OCI-LY7 (cell line): ENCODE results near the gene BCKDHB. TPM values are rescaled to one million over a fixed set of nuclear protein-coding genes. Genes with fewer than 3 reads are reported as not detected.

ENCODE experiments used
- BruUV-seq: library from RNA; stranded (reverse); fragments of 400-500 nt; replicated peaks from 2 replicates; lab custom pipeline; 2021; lab: Mats Ljungman, UMichigan
- CTCF ChIA-PET: fragments of 300-600 bp; sonication (Branson Sonifier 250); formaldehyde crosslinking; loops from one replicate; lab custom pipeline; 2022; ENCODE audit warnings: antibody characterized with exemption; ENCODE audit not compliant: unreplicated experiment; lab: Charles Lee
- POLR2A ChIA-PET: fragments of 300-600 bp; sonication (Branson Sonifier 250); formaldehyde crosslinking; loops from one replicate; lab custom pipeline; 2022; ENCODE audit warnings: antibody characterized with exemption; lab: Charles Lee
- DNase-seq: peaks from one replicate; pipeline ENCODE4 v3.0.0-alpha.2; 2015; ENCODE audit warnings: low spot score
- H2AFZ ChIP-seq: fragments of 200-600 bp; sonication (generic), shearing (Covaris generic); 2 replicates; pipeline ENCODE4 v1.6.1; 2014; ENCODE audit warnings: mild to moderate bottlenecking, antibody characterized with exemption, low read length, moderate library complexity
- H3K27ac ChIP-seq: fragments of 200-600 bp; sonication (generic); 2 replicates; pipeline ENCODE4 v1.5.1; 2014; ENCODE audit warnings: mixed run types, low read depth, mild to moderate bottlenecking, moderate library complexity, low read length, inconsistent platforms; ENCODE audit not compliant: poor library complexity, severe bottlenecking
- H3K36me3 ChIP-seq: fragments of 200-600 bp; sonication (generic); 2 replicates; pipeline ENCODE4 v1.6.1; 2014; ENCODE audit warnings: mild to moderate bottlenecking, antibody characterized with exemption, low read length, moderate library complexity, mixed read lengths; ENCODE audit not compliant: insufficient read depth
- H3K4me1 ChIP-seq: fragments of 200-600 bp; sonication (generic); 2 replicates; pipeline ENCODE4 v1.5.1; 2014; ENCODE audit warnings: mild to moderate bottlenecking, low read length; ENCODE audit not compliant: insufficient read depth, poor library complexity, severe bottlenecking
- H3K4me2 ChIP-seq: fragments of 200-600 bp; sonication (generic); 2 replicates; pipeline ENCODE4 v1.6.1; 2014; ENCODE audit warnings: mild to moderate bottlenecking, low read length
- H3K4me3 ChIP-seq: fragments of 200-600 bp; sonication (generic); 2 replicates; pipeline ENCODE4 v1.5.1; 2014; ENCODE audit warnings: mild to moderate bottlenecking, low read depth, low read length; ENCODE audit not compliant: poor library complexity, severe bottlenecking
- H3K79me2 ChIP-seq: fragments of 200-600 bp; sonication (generic); 2 replicates; pipeline ENCODE4 v1.6.1; 2016; ENCODE audit warnings: low read depth, mild to moderate bottlenecking, low read length, moderate library complexity, mixed read lengths; ENCODE audit not compliant: insufficient read depth
- H3K9me2 ChIP-seq: fragments of 200-600 bp; sonication (generic); 2 replicates; pipeline ENCODE4 v1.6.1; 2016; ENCODE audit warnings: mild to moderate bottlenecking, low read length, mixed read lengths; ENCODE audit not compliant: insufficient read depth
- H3K9me3 ChIP-seq: fragments of 200-600 bp; sonication (generic); 2 replicates; pipeline ENCODE4 v1.6.1; 2014; ENCODE audit warnings: mild to moderate bottlenecking, mixed run types, low read length, mixed read lengths
- H4K20me1 ChIP-seq: fragments of 200-600 bp; sonication (generic); 2 replicates; pipeline ENCODE4 v1.6.1; 2014; ENCODE audit warnings: mild to moderate bottlenecking, antibody characterized with exemption, low read length, moderate library complexity, mixed read lengths; ENCODE audit not compliant: insufficient read depth
- CTCF ChIP-seq: fragments of 200-600 bp; sonication (generic); conservative IDR thresholded peaks from 2 replicates; pipeline ENCODE4 v1.5.1; 2014; ENCODE audit warnings: mild to moderate bottlenecking, antibody characterized with exemption, low read length, moderate library complexity, mixed read lengths
- EZH2phosphoT487 ChIP-seq: fragments of 200-600 bp; sonication (generic); IDR thresholded peaks from 2 replicates; pipeline ENCODE4 v1.6.1; 2018; ENCODE audit warnings: low read depth, borderline replicate concordance, mild to moderate bottlenecking, mixed run types, antibody characterized with exemption, low read length, moderate library complexity, mixed read lengths
- intact Hi-C: fragments of 100-400 bp; cut with micrococcal nuclease; formaldehyde crosslinking; loops from one replicate; pipeline ENCODE4 v1.10.0; 2022; ENCODE audit not compliant: unreplicated experiment
- total RNA-seq, 2 experiments: library from RNA; depleted of rRNA in 1 of 2; stranded (reverse); fragments of >200 nt in 1 of 2; shearing (Covaris generic) in 1 of 2; gene quantifications; 2 replicates each; pipeline ENCODE4 v1.2.3, GENCODE V29; 2014 to 2022

The BCKDHB gene
- total RNA-seq, 2 experiments from 2014 or later, result 25.7 to 30.3 TPM

GRCh38 chr6:80134065-80134464 is 27.6 kb downstream of the BCKDHB start:
- no TSS peak for BruUV-seq
- Histone ChIP-seq H3K4me3 (no peak overlapping the region), H3K4me1 (no peaks in the 10 kb centered on the region), H3K79me2 (no peaks in the 10 kb centered on the region), H3K9me2 (no peaks in the 10 kb centered on the region), H3K9me3 (no peaks in the 10 kb centered on the region), H3K27ac (no peak overlapping the region), H4K20me1 (no peaks in the 10 kb centered on the region), H3K36me3 (peaks cover 15% of the 10 kb centered on the region), H3K4me2 (no peak overlapping the region), H2AFZ (no peak overlapping the region)
- ChIA-PET CTCF (no interaction called here), POLR2A (interaction anchor here (0.6 kb wide), 1 partner anchor 113 kb away, joined by 3 read pairs; no protein-coding TSS in a partner anchor)
- DNase-seq, result no peak
- intact Hi-C loops, result no loop called here
- TF ChIP-seq EZH2phosphoT487, result no peak
- no peak for TF ChIP-seq CTCF

DNA sequence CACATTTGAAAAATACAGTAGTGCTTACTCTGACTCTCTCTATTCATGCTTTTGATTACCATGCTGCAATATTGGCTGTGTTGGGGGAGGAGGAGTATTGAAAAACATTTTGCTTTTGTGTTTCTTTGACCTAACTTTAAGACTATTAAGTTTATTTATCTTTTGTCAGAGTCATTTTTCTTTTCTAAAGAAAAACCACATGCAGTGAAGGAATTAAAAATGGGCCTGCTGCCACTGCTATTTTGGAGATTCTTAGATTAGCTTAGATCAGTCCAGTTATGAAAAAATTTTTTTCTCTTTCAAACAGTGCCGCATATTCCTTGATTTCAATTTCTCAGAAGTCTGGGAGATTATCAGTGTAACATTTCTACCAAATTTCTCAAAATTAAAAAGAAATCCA is 36.1 kb downstream of the BCKDHB start:
- no TSS peak for BruUV-seq
- ChIA-PET CTCF (no interaction called here), POLR2A (interaction anchor here (0.8 to 0.9 kb wide), 2 partner anchors 8 to 204 kb away, joined by 3 read pairs; no protein-coding TSS in a partner anchor)
- Histone ChIP-seq H3K9me3 (no peaks in the 10 kb centered on the region), H3K79me2 (no peaks in the 10 kb centered on the region), H2AFZ (no peak overlapping the region), H3K4me3 (no peak overlapping the region), H3K4me1 (no peaks in the 10 kb centered on the region), H3K36me3 (no peaks in the 10 kb centered on the region), H3K9me2 (no peaks in the 10 kb centered on the region), H3K27ac (no peak overlapping the region), H4K20me1 (no peaks in the 10 kb centered on the region), H3K4me2 (no peak overlapping the region)
- intact Hi-C loops, result no loop called here
- no peak for TF ChIP-seq EZH2phosphoT487
- TF ChIP-seq CTCF, result no peak
- no peak for DNase-seq

GRCh38 chr6:80143419-80143937 is 37.0 kb downstream of the BCKDHB start:
- H3K36me3 ChIP-seq, result no peaks in the 10 kb centered on the region
- intact Hi-C loops, result no loop called here
- no peak overlapping the region for H2AFZ ChIP-seq
- POLR2A ChIA-PET, result no interaction called here
- BruUV-seq, result no TSS peak
- H4K20me1 ChIP-seq, result no peaks in the 10 kb centered on the region
- CTCF ChIA-PET, result no interaction called here
- H3K9me2 ChIP-seq, result no peaks in the 10 kb centered on the region
- no peaks in the 10 kb centered on the region for H3K4me1 ChIP-seq
- H3K79me2 ChIP-seq, result no peaks in the 10 kb centered on the region
- no peak overlapping the region for H3K4me3 ChIP-seq
- TF ChIP-seq CTCF (no peak), EZH2phosphoT487 (no peak)
- no peak overlapping the region for H3K4me2 ChIP-seq
- no peak overlapping the region for H3K27ac ChIP-seq
- no peaks in the 10 kb centered on the region for H3K9me3 ChIP-seq
- no peak for DNase-seq
